ENCODE measurements around the gene ZNF382.
"Not testable (repeated sequence)": the region's sequence is repeated elsewhere in the genome, so short reads cannot be mapped to it uniquely, and the experiment has no call there.

ZNF382 gene

GRCh38 chr19:36605101-36605876, at the start of gene ZNF382:
ZNF382 (plus strand) TSS chr19:36605313; CDS start chr19:36609915, 4,602 bp downstream.
- peak; percentile 45 for DNase-seq

DNA sequence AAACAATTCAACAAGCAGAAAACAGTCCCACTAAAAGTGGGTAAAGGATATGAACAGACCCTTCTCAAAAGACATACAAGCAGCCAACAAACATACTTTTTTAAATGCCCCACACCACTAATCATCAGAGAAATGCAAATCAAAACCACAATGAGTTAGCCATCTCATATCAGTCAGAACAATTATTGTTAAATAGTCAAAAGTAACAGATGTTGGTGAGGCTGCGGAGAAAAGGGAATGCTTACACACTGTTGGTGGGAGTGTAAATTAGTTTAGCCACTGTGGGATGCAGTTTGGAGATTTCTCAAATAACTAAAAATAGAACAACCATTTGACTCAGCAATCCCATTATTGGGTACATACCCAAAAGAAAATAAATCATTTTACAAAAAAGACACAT, 40.7 kb upstream of the ZNF382 start:
- no peak for DNase-seq

DNA sequence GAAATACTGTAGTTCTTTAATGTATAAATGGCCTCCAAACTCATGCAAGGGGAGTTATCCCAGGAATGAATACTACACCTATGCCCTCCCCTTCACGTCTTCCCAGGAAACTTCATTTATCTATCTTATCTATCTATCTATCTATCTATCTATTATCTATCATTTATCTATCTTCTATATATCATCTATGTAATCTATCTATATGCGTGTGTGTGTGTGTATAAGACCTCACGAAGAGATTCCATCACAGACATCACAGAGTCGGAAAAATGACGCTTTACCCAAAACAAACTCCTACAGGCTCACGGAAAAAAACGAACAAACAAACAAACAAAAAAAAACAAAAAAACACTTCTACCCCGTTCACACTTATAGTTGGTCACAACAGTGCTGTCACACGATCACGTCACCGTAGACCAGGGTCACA, 32.5 kb upstream of the ZNF382 start:
- DNase-seq: no peak

DNA sequence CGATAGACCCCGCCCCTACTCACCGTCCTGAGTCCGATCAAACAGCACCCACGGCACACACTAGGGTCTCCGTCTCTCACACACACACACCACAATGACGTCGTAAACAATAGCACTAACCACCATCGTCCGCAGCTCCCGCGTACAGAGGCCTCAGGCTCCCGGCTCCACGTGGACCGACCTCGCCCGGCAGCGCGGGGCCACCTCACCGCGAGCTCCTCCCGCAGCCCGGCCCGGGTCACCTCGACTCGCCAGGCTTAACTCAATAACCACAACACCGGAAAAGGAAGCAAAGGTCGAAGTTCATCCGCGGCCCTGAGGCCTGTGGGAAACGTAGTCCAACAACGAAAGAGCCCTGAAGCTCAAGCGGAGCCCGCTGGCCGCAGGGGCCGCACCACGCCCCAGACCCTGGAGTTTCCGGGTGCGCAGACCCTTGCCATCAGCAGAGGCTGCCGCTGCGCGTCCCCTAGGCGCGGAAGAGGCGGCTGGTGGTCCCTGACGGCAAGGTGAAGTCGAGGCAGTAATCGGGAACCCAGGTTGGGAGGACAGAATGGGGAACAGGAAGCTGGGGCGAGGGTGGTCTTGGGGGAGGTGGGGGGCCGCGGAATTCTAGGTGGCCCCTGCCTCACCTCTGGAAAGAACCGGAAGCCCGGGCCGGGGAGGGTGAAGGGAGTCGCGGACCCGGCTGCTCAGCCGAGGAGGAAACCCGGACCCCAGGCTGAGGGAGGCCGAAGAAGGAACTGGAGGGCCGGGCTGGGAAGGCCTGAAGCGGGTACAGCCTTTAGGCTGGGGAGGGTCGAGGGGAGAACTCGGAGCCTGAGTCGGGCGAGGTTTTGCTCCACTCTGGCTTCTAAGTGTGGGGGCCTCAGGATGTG, 31.9 kb upstream of the ZNF382 start, which contains the start of gene ZNF529:
Gene ZNF529 (minus strand): TSS at position 273 of the 875 bp plus-strand sequence. CDS start 946 bp downstream, outside the sequence.
- peak; percentile 92 for DNase-seq

- DNase-seq: no peak
Measured at GRCh38 chr19:36573895-36574720, 31.0 kb upstream of the ZNF382 start.

- no peak for DNase-seq
Measured at GRCh38 chr19:36574741-36575140, 30.4 kb upstream of the ZNF382 start.

- DNase-seq: no peak
Measured at GRCh38 chr19:36577271-36577996, 27.7 kb upstream of the ZNF382 start.

- DNase-seq: no peak
Measured at GRCh38 chr19:36579255-36579654, 25.9 kb upstream of the ZNF382 start.

- not testable (repeated sequence) for DNase-seq
Measured at GRCh38 chr19:36602681-36603080, 2.4 kb upstream of the ZNF382 start.

GRCh38 chr19:36604656-36605100, 435 bp upstream of the ZNF382 start:
- peak; percentile 63 for DNase-seq

GRCh38 chr19:36605877-36606478, 865 bp downstream of the ZNF382 start:
- DNase-seq: no peak

DNA sequence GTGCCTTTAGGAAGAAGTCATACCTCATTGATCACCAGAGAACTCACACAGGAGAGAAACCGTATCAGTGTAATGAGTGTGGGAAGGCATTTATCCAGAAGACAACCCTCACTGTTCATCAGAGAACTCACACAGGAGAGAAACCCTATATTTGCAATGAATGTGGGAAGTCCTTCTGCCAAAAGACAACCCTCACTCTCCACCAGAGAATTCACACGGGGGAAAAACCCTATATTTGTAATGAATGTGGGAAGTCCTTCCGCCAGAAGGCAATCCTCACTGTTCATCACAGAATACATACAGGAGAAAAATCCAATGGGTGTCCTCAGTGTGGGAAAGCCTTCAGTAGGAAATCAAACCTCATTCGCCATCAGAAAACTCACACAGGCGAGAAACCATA, 21.9 kb downstream of the ZNF382 start:
- no peak for DNase-seq

DNA sequence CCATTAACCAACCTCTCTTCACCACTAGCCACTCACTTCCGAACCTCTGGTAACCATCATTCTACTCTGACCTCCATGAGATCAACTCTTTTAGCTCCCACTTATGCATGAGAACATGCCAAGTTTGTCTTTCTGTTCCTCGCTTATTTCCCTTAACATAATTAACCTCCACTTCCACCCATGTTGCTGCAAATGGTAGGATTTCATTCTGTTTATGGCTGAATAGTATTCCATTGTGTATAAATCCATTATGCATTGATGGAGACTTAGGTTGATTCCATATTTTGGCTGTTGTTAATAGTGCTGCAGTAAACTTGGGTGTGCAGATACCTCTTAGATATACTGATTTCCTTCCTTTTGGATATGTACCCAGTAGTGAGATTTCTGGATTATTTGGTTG, 30.2 kb downstream of the ZNF382 start:
- DNase-seq: no peak

- no peak for DNase-seq
Measured at GRCh38 chr19:36638862-36639510, 33.9 kb downstream of the ZNF382 start.

DNA sequence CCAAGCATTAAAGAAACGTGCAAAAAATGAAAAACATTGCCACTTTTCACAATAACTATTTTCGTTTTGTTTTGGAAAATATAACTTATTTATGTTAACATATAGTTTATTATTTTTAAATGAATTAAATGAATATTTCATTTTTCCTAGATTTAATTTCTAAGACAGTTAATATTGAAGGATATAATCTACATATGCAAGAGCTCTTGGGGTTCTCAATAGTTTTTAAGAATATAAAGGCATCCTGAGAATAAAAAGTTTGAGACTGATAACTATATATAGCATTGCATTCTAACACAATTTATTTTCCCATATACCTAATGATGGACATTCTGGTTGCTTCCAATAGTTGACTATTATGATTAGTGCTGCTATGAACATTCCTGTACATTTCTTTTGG, 41.6 kb downstream of the ZNF382 start:
- DNase-seq: no peak

- DNase-seq: no peak
Measured at GRCh38 chr19:36652958-36653357, 47.8 kb downstream of the ZNF382 start.

DNA sequence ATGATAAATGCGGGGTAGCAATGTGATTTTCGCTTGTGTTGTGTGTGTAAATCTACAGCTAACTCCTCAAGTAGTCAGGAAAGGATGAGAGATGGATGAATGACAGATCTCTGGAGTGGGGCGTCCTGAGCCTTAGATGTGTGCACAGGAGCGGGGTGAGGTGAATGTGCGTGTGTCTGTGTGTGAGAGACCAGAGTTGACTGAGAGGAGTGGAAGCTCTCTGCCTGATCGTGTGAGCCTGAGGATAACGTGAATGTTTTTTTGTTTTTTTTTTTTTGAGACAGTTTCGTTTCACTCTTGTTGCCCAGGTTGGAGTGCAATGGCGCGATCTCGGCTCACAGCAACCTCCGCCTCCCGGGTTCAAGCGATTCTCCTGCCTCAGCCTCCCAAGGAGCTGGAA, 60.7 kb downstream of the ZNF382 start:
- no peak for DNase-seq

GRCh38 chr19:36668646-36669045, 63.5 kb downstream of the ZNF382 start:
- no peak for DNase-seq

DNA sequence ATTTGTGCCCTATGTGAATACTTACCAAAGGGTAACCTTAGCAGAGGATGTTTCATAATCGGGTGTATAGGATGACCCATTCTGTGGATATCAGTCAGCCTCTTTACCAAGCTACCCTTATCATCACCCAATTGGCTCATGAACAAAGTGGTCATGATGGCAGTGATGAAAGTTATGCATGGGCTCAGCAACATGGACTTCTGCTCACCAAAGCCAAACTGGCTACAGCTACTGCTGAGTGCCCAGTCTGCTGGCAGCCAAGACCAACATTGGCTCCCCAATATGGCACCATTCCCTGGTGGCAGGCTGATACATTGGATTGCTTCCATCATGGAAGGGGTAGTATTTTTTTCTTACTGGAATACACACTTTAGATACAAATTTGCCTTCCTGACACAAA, 67.3 kb downstream of the ZNF382 start:
- DNase-seq: no peak

- no peak for DNase-seq
Measured at GRCh38 chr19:36674201-36674600, 69.1 kb downstream of the ZNF382 start.

GRCh38 chr19:36679455-36679854, 74.3 kb downstream of the ZNF382 start:
- no peak for DNase-seq

Measured in MV-4-11 (cell line).